Panc1 (cell line): ENCODE measurements around the gene TTLL10. TPM values are rescaled to one million over a fixed set of nuclear protein-coding genes. Genes with fewer than 3 reads are reported as not detected.

Experiments used
- ATAC-seq: fragments of 200-7000 bp; cut with Tn5 transposase; 2 replicates; pipeline ENCODE4 v1.9.1; 2020; ENCODE audit warnings: mild to moderate bottlenecking, moderate library complexity
- Bru-seq: library from RNA; stranded (reverse); fragments of 400-500 nt; gene quantifications from one replicate; lab custom pipeline; 2021; lab: Mats Ljungman, UMichigan
- BruChase-seq, 2 experiments: library from RNA; stranded (reverse); fragments of 400-500 nt; gene quantifications; one replicate each; lab custom pipeline; 2021; lab: Mats Ljungman, UMichigan
- BruUV-seq: library from RNA; stranded (reverse); fragments of 400-500 nt; replicated peaks from 2 replicates; lab custom pipeline; 2021; lab: Mats Ljungman, UMichigan
- CTCF ChIA-PET: fragments of 300-600 bp; sonication (Branson Sonifier 250); formaldehyde crosslinking; loops from one replicate; lab custom pipeline; 2022; ENCODE audit warnings: antibody characterized with exemption; lab: Charles Lee
- POLR2A ChIA-PET: fragments of 300-600 bp; sonication (Branson Sonifier 250); formaldehyde crosslinking; loops from one replicate; lab custom pipeline; 2022; ENCODE audit warnings: antibody characterized with exemption; lab: Charles Lee
- DNase-seq: peaks from one replicate; pipeline ENCODE4 v3.0.0-alpha.2; 2010; ENCODE audit warnings: low read depth, low spot score
- H3K27ac ChIP-seq: 2 replicates; pipeline ENCODE4 v1.5.1; 2011; ENCODE audit warnings: mild to moderate bottlenecking, low read length, inconsistent platforms
- H3K27me3 ChIP-seq: fragments of 200-500 bp; sonication (Bioruptor generic); 2 replicates; pipeline ENCODE4 v1.6.0; 2014; ENCODE audit warnings: low read length, inconsistent platforms; ENCODE audit not compliant: control insufficient read depth, insufficient read depth
- H3K36me3 ChIP-seq: fragments of 200-500 bp; sonication (Bioruptor generic); 2 replicates; pipeline ENCODE4 v1.5.1; 2014; ENCODE audit warnings: inconsistent platforms, mild to moderate bottlenecking, low read length, moderate library complexity; ENCODE audit not compliant: control insufficient read depth, insufficient read depth
- H3K4me1 ChIP-seq: 2 replicates; pipeline ENCODE4 v1.5.1; 2011; ENCODE audit warnings: inconsistent platforms, mild to moderate bottlenecking, low read length, moderate library complexity; ENCODE audit not compliant: control insufficient read depth, insufficient read depth
- H3K4me3 ChIP-seq, 2 experiments: 2 replicates each; pipeline ENCODE4 v1.5.1; 2011 to 2012; ENCODE audit warnings: low read depth in 2 of 2, low read length in 2 of 2, mild to moderate bottlenecking in 2 of 2, inconsistent platforms in 1 of 2, moderate library complexity in 1 of 2
- H3K9me3 ChIP-seq: fragments of 200-500 bp; sonication (Bioruptor generic); 2 replicates; pipeline ENCODE4 v1.5.1; 2014; ENCODE audit warnings: low read depth, mild to moderate bottlenecking, inconsistent platforms, low read length, moderate library complexity; ENCODE audit not compliant: control insufficient read depth, insufficient read depth
- POLR2AphosphoS5 ChIP-seq: IDR thresholded peaks from 2 replicates; pipeline ENCODE4 v1.6.1; 2012; ENCODE audit warnings: mild to moderate bottlenecking, low read depth, low read length, moderate library complexity
- SIN3A ChIP-seq: IDR thresholded peaks from 2 replicates; pipeline ENCODE4 v1.6.1; 2012; ENCODE audit warnings: low read depth, mild to moderate bottlenecking, low read length, moderate library complexity, borderline replicate concordance; ENCODE audit not compliant: insufficient read depth
- TCF7L2 ChIP-seq: IDR thresholded peaks from 2 replicates; pipeline ENCODE4 v1.6.1; 2011; ENCODE audit warnings: mild to moderate bottlenecking, low read depth, low read length, inconsistent platforms
- in situ Hi-C: cut with HindIII; loops from 2 replicates; pipeline ENCODE4 v1.10.0; 2016; ENCODE audit warnings: low sequenced_read_pairs, low pct_unique_long_range_greater_than_20kb
- intact Hi-C: fragments of 100-400 bp; cut with micrococcal nuclease; formaldehyde crosslinking; loops from one replicate; pipeline ENCODE4 v1.10.0; 2022; ENCODE audit not compliant: unreplicated experiment
- long read RNA-seq: library from polyadenylated mRNA; unstranded; transcript quantifications from one replicate; pipeline ENCODE4 v2.0.0, GENCODE V29; 2021; ENCODE audit not compliant: unreplicated experiment
- polyA plus RNA-seq: library from polyadenylated mRNA; unstranded; fragments of >200 nt; gene quantifications from one replicate; pipeline ENCODE4 v1.2.1, GENCODE V29; 2012; ENCODE audit warnings: missing spikeins; ENCODE audit not compliant: insufficient read length
- total RNA-seq: library from RNA; stranded (reverse); gene quantifications from one replicate; pipeline ENCODE4 v1.2.1, GENCODE V29; 2021; ENCODE audit not compliant: unreplicated experiment
- TF ChIP-seq, protein P1 (sequence below): fragments of 450-650 bp; IDR thresholded peaks from 2 replicates; pipeline ENCODE4 v1.5.1; 2017; ENCODE audit warnings: mild to moderate bottlenecking
- TF ChIP-seq, protein P2 (sequence below), 2 experiments: IDR thresholded peaks; 2 replicates each; pipeline ENCODE4 v1.6.1; 2011 to 2012; ENCODE audit warnings: low read depth in 2 of 2, control low read depth in 1 of 2, low read length in 1 of 2, mild to moderate bottlenecking in 1 of 2, moderate library complexity in 1 of 2; ENCODE audit not compliant: insufficient read depth in 1 of 2

TTLL10 gene
- total RNA-seq, result not detected
- not detected for polyA plus RNA-seq
- percentile 4 among the genes with signal in this experiment for Bru-seq, nascent RNA
- BruChase-seq, experiment 1, labeled RNA remaining after a 2-hour chase, result percentile 7 among the genes with signal in this experiment
- BruChase-seq, experiment 2, labeled RNA remaining after a 6-hour chase, result percentile 7 among the genes with signal in this experiment
- long read RNA-seq, result 0 reads

- in situ Hi-C loops (no loop called here), intact Hi-C loops (no loop called here)
- Histone ChIP-seq H3K4me1 (no peaks in the 10 kb centered on the region), H3K4me3 (no peak within 1 kb of the TSS), H3K9me3 (no peaks in the 10 kb centered on the region), H3K27me3 (no peaks in the 10 kb centered on the region), H3K27ac (no peak within 1 kb of the TSS), H3K36me3 (no peaks in the 10 kb centered on the region)
- TF ChIP-seq POLR2AphosphoS5 (no peak), SIN3A (no peak), TCF7L2 (no peak)
- TF ChIP-seq, protein P1, sequence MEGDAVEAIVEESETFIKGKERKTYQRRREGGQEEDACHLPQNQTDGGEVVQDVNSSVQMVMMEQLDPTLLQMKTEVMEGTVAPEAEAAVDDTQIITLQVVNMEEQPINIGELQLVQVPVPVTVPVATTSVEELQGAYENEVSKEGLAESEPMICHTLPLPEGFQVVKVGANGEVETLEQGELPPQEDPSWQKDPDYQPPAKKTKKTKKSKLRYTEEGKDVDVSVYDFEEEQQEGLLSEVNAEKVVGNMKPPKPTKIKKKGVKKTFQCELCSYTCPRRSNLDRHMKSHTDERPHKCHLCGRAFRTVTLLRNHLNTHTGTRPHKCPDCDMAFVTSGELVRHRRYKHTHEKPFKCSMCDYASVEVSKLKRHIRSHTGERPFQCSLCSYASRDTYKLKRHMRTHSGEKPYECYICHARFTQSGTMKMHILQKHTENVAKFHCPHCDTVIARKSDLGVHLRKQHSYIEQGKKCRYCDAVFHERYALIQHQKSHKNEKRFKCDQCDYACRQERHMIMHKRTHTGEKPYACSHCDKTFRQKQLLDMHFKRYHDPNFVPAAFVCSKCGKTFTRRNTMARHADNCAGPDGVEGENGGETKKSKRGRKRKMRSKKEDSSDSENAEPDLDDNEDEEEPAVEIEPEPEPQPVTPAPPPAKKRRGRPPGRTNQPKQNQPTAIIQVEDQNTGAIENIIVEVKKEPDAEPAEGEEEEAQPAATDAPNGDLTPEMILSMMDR, result no peak
- TF ChIP-seq, protein P2, sequence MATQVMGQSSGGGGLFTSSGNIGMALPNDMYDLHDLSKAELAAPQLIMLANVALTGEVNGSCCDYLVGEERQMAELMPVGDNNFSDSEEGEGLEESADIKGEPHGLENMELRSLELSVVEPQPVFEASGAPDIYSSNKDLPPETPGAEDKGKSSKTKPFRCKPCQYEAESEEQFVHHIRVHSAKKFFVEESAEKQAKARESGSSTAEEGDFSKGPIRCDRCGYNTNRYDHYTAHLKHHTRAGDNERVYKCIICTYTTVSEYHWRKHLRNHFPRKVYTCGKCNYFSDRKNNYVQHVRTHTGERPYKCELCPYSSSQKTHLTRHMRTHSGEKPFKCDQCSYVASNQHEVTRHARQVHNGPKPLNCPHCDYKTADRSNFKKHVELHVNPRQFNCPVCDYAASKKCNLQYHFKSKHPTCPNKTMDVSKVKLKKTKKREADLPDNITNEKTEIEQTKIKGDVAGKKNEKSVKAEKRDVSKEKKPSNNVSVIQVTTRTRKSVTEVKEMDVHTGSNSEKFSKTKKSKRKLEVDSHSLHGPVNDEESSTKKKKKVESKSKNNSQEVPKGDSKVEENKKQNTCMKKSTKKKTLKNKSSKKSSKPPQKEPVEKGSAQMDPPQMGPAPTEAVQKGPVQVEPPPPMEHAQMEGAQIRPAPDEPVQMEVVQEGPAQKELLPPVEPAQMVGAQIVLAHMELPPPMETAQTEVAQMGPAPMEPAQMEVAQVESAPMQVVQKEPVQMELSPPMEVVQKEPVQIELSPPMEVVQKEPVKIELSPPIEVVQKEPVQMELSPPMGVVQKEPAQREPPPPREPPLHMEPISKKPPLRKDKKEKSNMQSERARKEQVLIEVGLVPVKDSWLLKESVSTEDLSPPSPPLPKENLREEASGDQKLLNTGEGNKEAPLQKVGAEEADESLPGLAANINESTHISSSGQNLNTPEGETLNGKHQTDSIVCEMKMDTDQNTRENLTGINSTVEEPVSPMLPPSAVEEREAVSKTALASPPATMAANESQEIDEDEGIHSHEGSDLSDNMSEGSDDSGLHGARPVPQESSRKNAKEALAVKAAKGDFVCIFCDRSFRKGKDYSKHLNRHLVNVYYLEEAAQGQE (IDR thresholded peaks at IDR 0.05; ENCODE audit: insufficient read depth in 1 of 2, low read depth in 2 of 2, low read length in 1 of 2), result no peak
- POLR2A ChIA-PET, result no interaction called here
- CTCF ChIA-PET, result interaction anchor here (0.6 kb wide), 2 partner anchors 19 to 232 kb away, joined by 3 to 4 read pairs; no protein-coding TSS in a partner anchor
- no TSS peak for BruUV-seq
- DNase-seq, result no peak
- no peak for ATAC-seq
Measured at GRCh38 chr1:1173793-1174415, at the start of gene TTLL10. Gene TTLL10 (plus strand): TSS chr1:1173880. CDS start chr1:1179216, 5,336 bp downstream.

DNA sequence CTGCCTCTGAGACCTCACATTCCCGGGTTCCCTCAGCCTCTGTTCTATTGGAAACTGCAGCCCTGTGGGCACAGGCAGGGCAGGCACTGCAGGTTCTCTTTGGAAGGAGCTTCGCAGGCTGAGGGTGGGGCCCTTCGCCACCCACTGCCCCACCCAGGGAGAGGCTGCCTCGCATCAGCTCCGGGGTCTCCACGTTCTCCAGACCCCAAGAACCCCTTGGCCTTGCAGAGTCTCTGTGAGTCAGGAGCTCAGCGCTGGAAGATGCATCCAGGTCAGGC is 49.2 kb upstream of the TTLL10 start:
- ChIA-PET CTCF (interaction anchor here (0.5 to 0.8 kb wide), 3 partner anchors 12 to 85 kb away, joined by 3 to 4 read pairs (median 3); no protein-coding TSS in a partner anchor), POLR2A (interaction anchor here (0.7 kb wide), 1 partner anchor 108 kb away, joined by 3 read pairs; the partner anchor contains the start of gene B3GALT6)
- DNase-seq (no peak), ATAC-seq (no peak)
- no peaks in the 10 kb centered on the region for H3K36me3 ChIP-seq
- intact Hi-C loops (loop anchor here (5.0 to 10.0 kb wide), 3 partner anchors 60 to 128 kb away; partner anchors contain the start of genes B3GALT6 and SDF4), in situ Hi-C loops (no loop called here)
- H3K9me3 ChIP-seq, result no peaks in the 10 kb centered on the region
- BruUV-seq, result no TSS peak
- H3K27me3 ChIP-seq, result no peaks in the 10 kb centered on the region
- no peak overlapping the region for H3K27ac ChIP-seq
- no peak overlapping the region for H3K4me3 ChIP-seq
- TF ChIP-seq SIN3A (no peak), POLR2AphosphoS5 (no peak), TCF7L2 (no peak)
- TF ChIP-seq, protein P2 (IDR thresholded peaks at IDR 0.05; ENCODE audit: insufficient read depth in 1 of 2, low read depth in 2 of 2, low read length in 1 of 2), result no peak
- TF ChIP-seq, protein P1, result no peak
- H3K4me1 ChIP-seq, result peaks cover 13% of the 10 kb centered on the region
